ENCODE measurements around the gene YBEY. TPM values are rescaled to one million over a fixed set of nuclear protein-coding genes. Genes with fewer than 3 reads are reported as not detected.

The YBEY gene
- total and polyA plus RNA-seq, 2 donors (not counting 3 experiments of a cell fraction or from before 2014, with no cell fraction given): 6.1 to 15.3 TPM

DNA sequence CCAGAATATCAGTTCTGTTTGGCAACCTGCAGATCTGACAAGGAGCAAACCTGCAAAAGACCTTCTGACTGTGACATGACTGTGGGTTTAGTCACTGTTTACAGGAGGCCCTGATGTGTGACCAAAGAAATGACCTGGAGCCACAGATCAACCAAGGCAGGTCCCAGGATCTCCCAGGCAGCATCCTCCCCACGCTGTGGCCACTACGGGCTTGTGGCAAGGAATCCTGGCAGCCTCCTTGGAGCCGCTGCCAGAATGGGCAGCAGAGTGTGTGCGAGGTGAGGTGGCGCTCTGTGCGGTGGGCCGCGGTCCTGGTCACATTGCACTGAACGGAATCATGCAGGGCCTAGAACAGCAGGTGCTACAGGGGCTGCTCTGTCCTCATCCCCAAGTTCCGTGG is 16.7 kb upstream of the YBEY start:
- FAIRE-seq: no peak
- intact Hi-C loops (cut with micrococcal nuclease) (no loop called here), dilution Hi-C loops (cut with MboI; ENCODE audit: extremely low pct_ligation_motif_present, low sequenced_read_pairs) (no loop called here)
- Histone ChIP-seq H3K9ac (replicated peaks; ENCODE audit: extremely low read depth, insufficient read depth, low read length) (no peak overlapping the region), H3K79me2 (ENCODE audit: control insufficient read depth, insufficient read depth, low read length) (no peaks in the 10 kb centered on the region), H3K9me1 (replicated peaks; ENCODE audit: control insufficient read depth, extremely low read depth, insufficient read depth, low read length) (no peaks in the 10 kb centered on the region), H3K36me3 (ENCODE audit: control insufficient read depth in 2 of 2, extremely low read depth in 1 of 2, insufficient read depth in 2 of 2, low read length in 2 of 2) (peaks cover 30 to 62% of the 10 kb centered on the region in 2 experiments), H3K4me3 (replicated peaks in 1 of 3; ENCODE audit: insufficient read depth in 1 of 3, low read depth in 1 of 3, low read length in 3 of 3) (no peak overlapping the region), H3K4me1 (ENCODE audit: control insufficient read depth, extremely low read depth, insufficient read depth, low read length) (no peaks in the 10 kb centered on the region), H3K27ac (ENCODE audit: insufficient read depth, low read depth, low read length) (no peak overlapping the region), H3K27me3 (ENCODE audit: control insufficient read depth in 2 of 2, insufficient read depth in 2 of 2, low read length in 2 of 2) (no peaks in the 10 kb centered on the region), H4K20me1 (replicated peaks; ENCODE audit: control insufficient read depth, extremely low read depth, insufficient read depth, low read length) (no peaks in the 10 kb centered on the region), H3K4me2 (ENCODE audit: insufficient read depth, low read length) (no peak overlapping the region), H3K9me3 (replicated peaks; ENCODE audit: control insufficient read depth, insufficient read depth, low read length) (no peaks in the 10 kb centered on the region), H2AFZ (ENCODE audit: low read depth, low read length) (no peak overlapping the region)
- DNase-seq (ENCODE audit: low read depth, low spot score): no peak
- no TSS peak for BruUV-seq (replicated peaks)
- ChIA-PET CTCF (no interaction called here), POLR2A (no interaction called here)
- no peak for TF ChIP-seq POLR2A (IDR thresholded peaks at IDR 0.05; ENCODE audit: low read depth, low read length)
- TF ChIP-seq, protein P1, sequence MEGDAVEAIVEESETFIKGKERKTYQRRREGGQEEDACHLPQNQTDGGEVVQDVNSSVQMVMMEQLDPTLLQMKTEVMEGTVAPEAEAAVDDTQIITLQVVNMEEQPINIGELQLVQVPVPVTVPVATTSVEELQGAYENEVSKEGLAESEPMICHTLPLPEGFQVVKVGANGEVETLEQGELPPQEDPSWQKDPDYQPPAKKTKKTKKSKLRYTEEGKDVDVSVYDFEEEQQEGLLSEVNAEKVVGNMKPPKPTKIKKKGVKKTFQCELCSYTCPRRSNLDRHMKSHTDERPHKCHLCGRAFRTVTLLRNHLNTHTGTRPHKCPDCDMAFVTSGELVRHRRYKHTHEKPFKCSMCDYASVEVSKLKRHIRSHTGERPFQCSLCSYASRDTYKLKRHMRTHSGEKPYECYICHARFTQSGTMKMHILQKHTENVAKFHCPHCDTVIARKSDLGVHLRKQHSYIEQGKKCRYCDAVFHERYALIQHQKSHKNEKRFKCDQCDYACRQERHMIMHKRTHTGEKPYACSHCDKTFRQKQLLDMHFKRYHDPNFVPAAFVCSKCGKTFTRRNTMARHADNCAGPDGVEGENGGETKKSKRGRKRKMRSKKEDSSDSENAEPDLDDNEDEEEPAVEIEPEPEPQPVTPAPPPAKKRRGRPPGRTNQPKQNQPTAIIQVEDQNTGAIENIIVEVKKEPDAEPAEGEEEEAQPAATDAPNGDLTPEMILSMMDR (IDR thresholded peaks at IDR 0.05; ENCODE audit: extremely low read depth in 1 of 2, insufficient read depth in 1 of 2, low read depth in 1 of 2, low read length in 2 of 2): no peak
- TF ChIP-seq EZH2 (IDR thresholded peaks at IDR 0.05; ENCODE audit: borderline replicate concordance, low read depth, low read length, severe bottlenecking): no peak
- TF ChIP-seq MYC (IDR thresholded peaks at IDR 0.05; ENCODE audit: low read depth, low read length): no peak
- TF ChIP-seq JUN (IDR thresholded peaks at IDR 0.05; ENCODE audit: borderline replicate concordance, insufficient read depth, insufficient read length, low read depth): no peak
- no peak for TF ChIP-seq GATA2 (IDR thresholded peaks at IDR 0.05; ENCODE audit: insufficient read depth, insufficient read length, low read depth, low read length)
- TF ChIP-seq, protein P2, sequence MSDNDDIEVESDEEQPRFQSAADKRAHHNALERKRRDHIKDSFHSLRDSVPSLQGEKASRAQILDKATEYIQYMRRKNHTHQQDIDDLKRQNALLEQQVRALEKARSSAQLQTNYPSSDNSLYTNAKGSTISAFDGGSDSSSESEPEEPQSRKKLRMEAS (IDR thresholded peaks at IDR 0.05; ENCODE audit: insufficient read depth, insufficient read length): no peak
- TF ChIP-seq FOS (IDR thresholded peaks at IDR 0.05; ENCODE audit: borderline replicate concordance, insufficient read depth, low read length): no peak
- TF ChIP-seq POLR2AphosphoS5 (IDR thresholded peaks at IDR 0.05; ENCODE audit: insufficient read depth, low read depth, low read length): no peak
